Retinal pigment epithelial cell (primary cell): Measurements from ENCODE around the gene ZNF786.
"Not testable (repeated sequence)": the region's sequence is repeated elsewhere in the genome, so short reads cannot be mapped to it uniquely, and the experiment has no call there.

Experiments used
- DNase-seq: peaks from one replicate; pipeline ENCODE4 v3.0.0-alpha.2; 2010; ENCODE audit warnings: low read depth
- H3K4me3 ChIP-seq: 2 replicates; pipeline ENCODE4 v1.5.1; 2011; ENCODE audit warnings: mild to moderate bottlenecking, low read length, control low read depth, moderate library complexity
- CTCF ChIP-seq: conservative IDR thresholded peaks from 2 replicates; pipeline ENCODE4 v1.5.1; 2011; ENCODE audit warnings: low read depth, low read length, control low read depth, inconsistent platforms

ZNF786 gene

DNA sequence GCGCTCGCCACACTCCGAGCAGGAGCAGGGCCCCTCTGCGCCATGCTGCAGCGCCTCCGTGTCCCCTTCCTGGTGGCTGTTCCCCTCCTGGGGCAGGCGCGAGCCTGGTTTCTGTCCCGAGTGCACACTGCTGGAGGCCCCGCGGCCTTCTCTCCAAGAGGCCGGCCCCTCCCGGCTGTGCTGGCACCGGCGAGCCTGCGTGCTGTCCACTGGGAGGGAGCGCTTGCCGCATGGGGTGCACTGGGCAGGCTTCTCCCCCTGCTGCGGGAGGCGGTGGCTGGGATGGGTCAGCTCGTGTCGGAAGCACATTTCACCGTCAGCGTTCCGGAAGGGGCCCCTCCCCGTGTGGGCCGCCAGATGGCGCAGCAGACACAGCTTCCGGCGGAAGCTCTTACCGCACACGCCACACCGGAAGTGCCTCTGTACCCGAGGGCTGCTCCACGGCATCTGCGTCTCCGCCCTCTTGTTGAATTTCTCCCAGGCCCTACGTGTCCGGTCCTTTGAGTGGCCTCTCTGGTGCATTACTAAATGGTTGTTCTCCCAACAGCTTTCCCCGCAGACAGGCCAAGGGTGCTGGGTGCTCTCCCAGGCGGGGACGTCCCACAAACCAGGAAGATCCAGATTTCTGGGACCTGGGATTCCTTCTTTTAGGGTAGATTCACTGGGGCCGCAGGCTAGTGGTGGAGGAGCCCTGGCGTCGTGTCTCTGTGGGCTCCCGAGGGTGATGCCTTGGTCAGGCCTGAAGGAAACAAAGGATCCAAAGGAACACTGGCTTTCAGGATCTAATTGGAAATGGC lies 18.7 kb downstream of the ZNF786 start:
- peak; percentile 26 for TF ChIP-seq CTCF
- no peak overlapping the region for H3K4me3 ChIP-seq
- DNase-seq = no peak

- no peak overlapping the region for H3K4me3 ChIP-seq
- DNase-seq = no peak
- TF ChIP-seq CTCF = no peak
Observed at GRCh38 chr7:149071182-149071635, 19.3 kb downstream of the ZNF786 start.

GRCh38 chr7:149070372-149071125 lies 20.0 kb downstream of the ZNF786 start:
- DNase-seq = no peak
- no peak for TF ChIP-seq CTCF
- H3K4me3 ChIP-seq = no peak overlapping the region

GRCh38 chr7:149067869-149068268 lies 22.6 kb downstream of the ZNF786 start:
- TF ChIP-seq CTCF = no peak
- no peak for DNase-seq
- no peak overlapping the region for H3K4me3 ChIP-seq

GRCh38 chr7:149063476-149063875 lies 27.0 kb downstream of the ZNF786 start:
- no peak for TF ChIP-seq CTCF
- DNase-seq = no peak
- no peak overlapping the region for H3K4me3 ChIP-seq

- DNase-seq, H3K4me3 ChIP-seq: not testable (repeated sequence)
Observed at GRCh38 chr7:149062217-149062899, 28.2 kb downstream of the ZNF786 start.

DNA sequence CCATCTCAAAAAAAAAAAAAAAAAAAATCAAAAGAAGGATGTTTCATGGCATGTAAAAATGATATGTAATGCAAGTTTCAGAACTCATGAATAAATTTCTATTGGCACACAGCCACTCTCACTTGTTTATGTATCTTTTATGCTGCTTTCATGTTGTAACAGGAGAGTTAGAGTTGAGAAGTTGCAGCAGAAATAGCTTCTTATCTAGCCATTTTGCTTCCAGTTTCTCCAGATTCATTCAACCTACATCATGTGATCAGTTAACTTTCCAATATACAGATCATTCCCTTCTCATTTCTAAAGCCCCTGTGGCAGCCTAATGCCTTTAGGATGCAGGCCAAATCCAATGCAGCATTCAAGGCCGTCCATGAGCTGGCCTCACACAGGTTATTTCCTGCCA lies 30.4 kb downstream of the ZNF786 start:
- H3K4me3 ChIP-seq = no peak overlapping the region
- DNase-seq = no peak
- no peak for TF ChIP-seq CTCF
